PC-9 (cell line): Measurements from ENCODE around the gene HCFC1R1. TPM values are rescaled to one million over a fixed set of nuclear protein-coding genes. Genes with fewer than 3 reads are reported as not detected.

Source experiments
- BruUV-seq: library from RNA; stranded (reverse); fragments of 400-500 nt; replicated peaks from 2 replicates; lab custom pipeline; 2021; lab: Mats Ljungman, UMichigan
- CTCF ChIA-PET: fragments of 300-600 bp; sonication (Branson Sonifier 250); formaldehyde crosslinking; loops from one replicate; lab custom pipeline; 2022; ENCODE audit warnings: antibody characterized with exemption; lab: Charles Lee
- POLR2A ChIA-PET: fragments of 300-600 bp; sonication (Branson Sonifier 250); formaldehyde crosslinking; loops from one replicate; lab custom pipeline; 2022; ENCODE audit warnings: antibody characterized with exemption; ENCODE audit not compliant: unreplicated experiment; lab: Charles Lee
- DNase-seq, 2 experiments: peaks; one replicate each; pipeline versions ENCODE4 v3.0.0 to v3.0.0-alpha.2; 2015 to 2022; ENCODE audit warnings: mixed read lengths in 1 of 2
- H2AFZ ChIP-seq: fragments of 200-600 bp; sonication (generic); 2 replicates; pipeline ENCODE4 v1.8.1; 2017; ENCODE audit warnings: antibody characterized with exemption
- H3F3A ChIP-seq: fragments of 200-600 bp; sonication (generic); 2 replicates; pipeline ENCODE4 v1.8.1; 2017; ENCODE audit warnings: antibody characterized with exemption, mild to moderate bottlenecking, low read depth; ENCODE audit not compliant: insufficient read depth
- H3K27ac ChIP-seq: fragments of 200-600 bp; sonication (generic); 2 replicates; pipeline ENCODE4 v1.6.1; 2016; ENCODE audit warnings: mixed run types
- H3K27me3 ChIP-seq: fragments of 200-600 bp; sonication (generic); 2 replicates; pipeline ENCODE4 v1.6.1; 2016; ENCODE audit warnings: low read depth, mixed run types; ENCODE audit not compliant: insufficient read depth
- H3K36me3 ChIP-seq: fragments of 200-600 bp; sonication (generic); 2 replicates; pipeline ENCODE4 v1.6.1; 2016; ENCODE audit warnings: low read depth, mixed run types
- H3K4me1 ChIP-seq: fragments of 200-600 bp; sonication (generic); replicated peaks from 2 replicates; pipeline ENCODE4 v1.6.1; 2016; ENCODE audit warnings: mixed run types; ENCODE audit not compliant: insufficient read depth
- H3K4me2 ChIP-seq: fragments of 200-600 bp; sonication (generic); 2 replicates; pipeline ENCODE4 v1.6.1; 2017; ENCODE audit warnings: mixed run types
- H3K4me3 ChIP-seq: fragments of 200-600 bp; sonication (generic); 2 replicates; pipeline ENCODE4 v1.6.1; 2016; ENCODE audit warnings: mixed run types
- H3K79me2 ChIP-seq: fragments of 200-600 bp; sonication (generic); 2 replicates; pipeline ENCODE4 v1.6.1; 2017; ENCODE audit warnings: low read depth, mixed run types
- H3K9me2 ChIP-seq: fragments of 200-600 bp; sonication (generic); 2 replicates; pipeline ENCODE4 v1.8.1; 2017; ENCODE audit warnings: mild to moderate bottlenecking; ENCODE audit not compliant: insufficient read depth
- H3K9me3 ChIP-seq: fragments of 200-600 bp; sonication (generic); 2 replicates; pipeline ENCODE4 v1.8.1; 2016; ENCODE audit warnings: low read depth; ENCODE audit not compliant: insufficient read depth
- H4K20me1 ChIP-seq: fragments of 200-600 bp; sonication (generic); 2 replicates; pipeline ENCODE4 v1.8.1; 2017; ENCODE audit not compliant: insufficient read depth
- EZH2 ChIP-seq: fragments of 200-600 bp; sonication (generic); IDR thresholded peaks from 2 replicates; pipeline ENCODE4 v1.8.0; 2017; ENCODE audit warnings: antibody characterized with exemption, low read depth
- intact Hi-C: fragments of 100-400 bp; cut with micrococcal nuclease; formaldehyde crosslinking; loops from one replicate; pipeline ENCODE4 v1.10.0; 2022; ENCODE audit not compliant: unreplicated experiment
- total RNA-seq: library from RNA; stranded (reverse); gene quantifications from 2 replicates; pipeline ENCODE4 v1.2.3, GENCODE V29; 2021
- TF ChIP-seq, protein P1 (sequence below): fragments of 200-600 bp; sonication (generic); conservative IDR thresholded peaks from 2 replicates; pipeline ENCODE4 v1.6.1; 2017; ENCODE audit warnings: mixed run types, antibody characterized with exemption, mild to moderate bottlenecking, moderate library complexity

HCFC1R1 gene
- total RNA-seq, 1 experiment from 2014 or later = 118 TPM

DNA sequence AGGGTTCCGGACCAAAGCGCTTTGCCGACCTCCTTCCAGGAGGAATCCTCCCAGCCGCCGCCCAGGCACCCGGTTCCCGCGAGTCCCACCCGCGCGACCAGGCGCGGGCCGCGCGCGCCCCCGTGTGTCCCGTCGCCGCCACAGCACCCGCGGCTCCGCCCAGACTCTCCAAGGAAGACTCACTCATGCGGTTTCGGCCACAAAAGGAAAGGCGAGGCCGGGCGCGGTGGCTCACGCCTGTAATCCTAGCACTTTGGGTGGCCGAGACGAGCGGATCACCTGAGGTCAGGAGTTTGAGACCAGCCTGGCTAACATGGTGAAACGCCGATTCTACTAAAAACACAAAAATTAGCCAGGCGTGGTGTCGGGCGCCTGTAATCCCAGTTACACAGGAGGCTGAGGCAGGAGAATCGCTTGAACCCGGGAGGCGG is 40.0 kb downstream of the HCFC1R1 start:
- POLR2A ChIA-PET = no interaction called here
- H3F3A ChIP-seq = peaks cover 32% of the 10 kb centered on the region; the same call in 1 of the 2 replicates
- intact Hi-C loops = loop anchor here (1.0 to 2.0 kb wide), 4 partner anchors 19 to 56 kb away; partner anchors contain the start of gene KREMEN2
- TF ChIP-seq EZH2 = no peak
- TF ChIP-seq, protein P1, sequence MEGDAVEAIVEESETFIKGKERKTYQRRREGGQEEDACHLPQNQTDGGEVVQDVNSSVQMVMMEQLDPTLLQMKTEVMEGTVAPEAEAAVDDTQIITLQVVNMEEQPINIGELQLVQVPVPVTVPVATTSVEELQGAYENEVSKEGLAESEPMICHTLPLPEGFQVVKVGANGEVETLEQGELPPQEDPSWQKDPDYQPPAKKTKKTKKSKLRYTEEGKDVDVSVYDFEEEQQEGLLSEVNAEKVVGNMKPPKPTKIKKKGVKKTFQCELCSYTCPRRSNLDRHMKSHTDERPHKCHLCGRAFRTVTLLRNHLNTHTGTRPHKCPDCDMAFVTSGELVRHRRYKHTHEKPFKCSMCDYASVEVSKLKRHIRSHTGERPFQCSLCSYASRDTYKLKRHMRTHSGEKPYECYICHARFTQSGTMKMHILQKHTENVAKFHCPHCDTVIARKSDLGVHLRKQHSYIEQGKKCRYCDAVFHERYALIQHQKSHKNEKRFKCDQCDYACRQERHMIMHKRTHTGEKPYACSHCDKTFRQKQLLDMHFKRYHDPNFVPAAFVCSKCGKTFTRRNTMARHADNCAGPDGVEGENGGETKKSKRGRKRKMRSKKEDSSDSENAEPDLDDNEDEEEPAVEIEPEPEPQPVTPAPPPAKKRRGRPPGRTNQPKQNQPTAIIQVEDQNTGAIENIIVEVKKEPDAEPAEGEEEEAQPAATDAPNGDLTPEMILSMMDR = peak; percentile 88
- no peak overlapping the region for H2AFZ ChIP-seq
- H3K79me2 ChIP-seq = peaks cover 10% of the 10 kb centered on the region
- no peak overlapping the region for H3K27ac ChIP-seq
- H3K36me3 ChIP-seq = no peaks in the 10 kb centered on the region
- BruUV-seq = no TSS peak
- peak overlapping the region; percentile 71 for H3K4me2 ChIP-seq
- CTCF ChIA-PET = interaction anchor here (1.1 kb wide), 1 partner anchor 9 kb away, joined by 3 read pairs; no protein-coding TSS in a partner anchor
- peak overlapping the region; percentile 46; the same call in 1 of the 2 replicates for H3K4me3 ChIP-seq
- H3K4me1 ChIP-seq = peaks cover 22% of the 10 kb centered on the region
- no peaks in the 10 kb centered on the region for H4K20me1 ChIP-seq
- no peaks in the 10 kb centered on the region for H3K27me3 ChIP-seq
- no peaks in the 10 kb centered on the region for H3K9me3 ChIP-seq
- no peaks in the 10 kb centered on the region for H3K9me2 ChIP-seq
- peak; percentile 66 to 91 for DNase-seq

DNA sequence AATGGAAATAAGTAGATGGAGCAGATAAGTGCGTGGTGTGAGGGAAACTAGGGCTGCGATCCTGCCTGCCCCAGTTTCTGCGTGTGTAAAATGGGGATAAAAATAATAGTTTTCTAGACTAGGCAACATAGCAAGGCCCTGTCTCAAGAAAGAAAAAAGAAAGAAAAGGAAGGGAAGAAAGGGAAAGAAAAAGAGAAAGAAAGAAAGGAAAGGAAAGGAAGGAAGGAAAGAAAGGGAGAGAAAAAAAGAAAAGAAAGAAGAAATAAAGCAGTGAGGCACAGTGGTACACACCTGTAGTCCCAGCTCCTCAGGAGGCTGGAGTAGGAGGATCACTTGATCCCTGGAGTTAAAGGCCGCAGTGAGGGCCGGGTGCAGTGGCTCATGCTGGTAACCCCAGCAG is 41.3 kb downstream of the HCFC1R1 start:
- POLR2A ChIA-PET = interaction anchor here (0.5 kb wide), 1 partner anchor 50 kb away, joined by 3 read pairs; no protein-coding TSS in a partner anchor
- CTCF ChIA-PET = no interaction called here
- H3K9me3 ChIP-seq = no peaks in the 10 kb centered on the region
- H3F3A ChIP-seq = peaks cover 32% of the 10 kb centered on the region; the same call in 1 of the 2 replicates
- peaks cover 22% of the 10 kb centered on the region for H3K4me1 ChIP-seq
- no peak overlapping the region for H2AFZ ChIP-seq
- BruUV-seq = no TSS peak
- H3K9me2 ChIP-seq = no peaks in the 10 kb centered on the region
- H3K27ac ChIP-seq = no peak overlapping the region
- H3K4me3 ChIP-seq = no peak overlapping the region
- intact Hi-C loops = loop anchor here (2.0 kb wide), 1 partner anchor 18 kb away; the partner anchor contains the start of gene KREMEN2
- no peaks in the 10 kb centered on the region for H4K20me1 ChIP-seq
- H3K4me2 ChIP-seq = no peak overlapping the region
- no peaks in the 10 kb centered on the region for H3K27me3 ChIP-seq
- no peak for DNase-seq
- peaks cover 10% of the 10 kb centered on the region for H3K79me2 ChIP-seq
- no peak for TF ChIP-seq EZH2
- TF ChIP-seq, protein P1 = no peak
- no peaks in the 10 kb centered on the region for H3K36me3 ChIP-seq

DNA sequence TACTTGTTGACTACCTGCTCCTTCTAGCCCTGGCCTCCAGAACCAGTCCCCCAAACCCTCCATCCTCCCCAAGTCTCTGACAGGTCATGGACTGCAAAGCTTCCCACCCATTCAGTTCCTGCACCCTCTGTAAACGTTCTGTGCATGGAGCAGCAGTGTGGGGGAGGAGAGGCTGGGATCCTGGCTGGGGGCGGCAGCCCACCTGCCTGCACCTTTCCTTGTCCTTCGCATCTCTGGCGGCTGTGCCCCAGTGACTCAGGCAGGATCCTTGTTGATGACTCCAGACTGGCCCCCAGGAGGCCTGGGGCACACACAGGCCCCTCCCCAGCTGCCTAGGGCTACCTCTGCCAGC is 41.9 kb downstream of the HCFC1R1 start:
- TF ChIP-seq, protein P1 = no peak
- TF ChIP-seq EZH2 = no peak
- Histone ChIP-seq H3K9me2 (no peaks in the 10 kb centered on the region), H3K27me3 (no peaks in the 10 kb centered on the region), H3K9me3 (no peaks in the 10 kb centered on the region), H3K4me3 (no peak overlapping the region), H3K79me2 (peaks cover 10% of the 10 kb centered on the region), H4K20me1 (no peaks in the 10 kb centered on the region; the same call in 1 of the 2 replicates), H3K27ac (no peak overlapping the region), H3K4me2 (no peak overlapping the region), H3K36me3 (no peaks in the 10 kb centered on the region), H3F3A (peaks cover 32% of the 10 kb centered on the region; the same call in 1 of the 2 replicates), H3K4me1 (peaks cover 22% of the 10 kb centered on the region), H2AFZ (no peak overlapping the region)
- DNase-seq = no peak
- BruUV-seq = no TSS peak
- intact Hi-C loops = loop anchor here (2.0 kb wide), 2 partner anchors 17 to 41 kb away; partner anchors contain the start of genes HCFC1R1 and KREMEN2
- ChIA-PET CTCF (interaction anchor here (0.6 kb wide), 1 partner anchor 12 kb away, joined by 9 read pairs; no protein-coding TSS in a partner anchor), POLR2A (interaction anchor here (0.5 to 0.8 kb wide), 4 partner anchors 14 to 66 kb away, joined by 3 to 4 read pairs (median 3); no protein-coding TSS in a partner anchor)
